Astrocyte of the cerebellum (primary cell): ENCODE measurements around the gene ITGB6.

ENCODE experiments used
- DNase-seq: peaks from one replicate; pipeline ENCODE4 v3.0.0-alpha.2; 2011; ENCODE audit warnings: low read depth
- H3K4me3 ChIP-seq: 2 replicates; pipeline ENCODE4 v1.5.1; 2011; ENCODE audit warnings: mild to moderate bottlenecking, low read depth, low read length, moderate library complexity
- CTCF ChIP-seq: IDR thresholded peaks from 2 replicates; pipeline ENCODE4 v1.5.1; 2012; ENCODE audit warnings: low read length, low read depth, moderate library complexity, mild to moderate bottlenecking; ENCODE audit errors: missing control alignments
- in situ Hi-C: cut with HindIII; loops from 2 replicates; pipeline ENCODE4 v1.10.0; 2017; ENCODE audit warnings: low sequenced_read_pairs

Gene ITGB6

GRCh38 chr2:160054984-160055725 lies 144.9 kb downstream of the ITGB6 start:
- TF ChIP-seq CTCF: no peak
- in situ Hi-C loops: no loop called here
- H3K4me3 ChIP-seq: no peak overlapping the region
- DNase-seq: no peak

- in situ Hi-C loops: no loop called here
- H3K4me3 ChIP-seq: no peak overlapping the region
- no peak for DNase-seq
- TF ChIP-seq CTCF: no peak
Observed at GRCh38 chr2:160053946-160054345, 146.1 kb downstream of the ITGB6 start.

- no peak for DNase-seq
Observed at GRCh38 chr2:160052531-160052930, 147.5 kb downstream of the ITGB6 start.

GRCh38 chr2:160051371-160051800 lies 148.7 kb downstream of the ITGB6 start:
- DNase-seq: no peak
- no peak overlapping the region for H3K4me3 ChIP-seq
- TF ChIP-seq CTCF: no peak
- in situ Hi-C loops: no loop called here

More at GRCh38 chr2:160052531-160052930, 147.5 kb downstream of the ITGB6 start:
- in situ Hi-C loops: no loop called here
- H3K4me3 ChIP-seq: no peak overlapping the region
- TF ChIP-seq CTCF: no peak

- H3K4me3 ChIP-seq: no peak overlapping the region
- in situ Hi-C loops: no loop called here
- DNase-seq: no peak
- TF ChIP-seq CTCF: no peak
Observed at GRCh38 chr2:160050147-160050546, 149.9 kb downstream of the ITGB6 start.
